H9 (cell line): Measurements from ENCODE around the gene GCAT. TPM values are rescaled to one million over a fixed set of nuclear protein-coding genes. Genes with fewer than 3 reads are reported as not detected.

ENCODE experiments used
- DNase-seq: peaks from one replicate; pipeline ENCODE4 v3.0.0-alpha.2; 2017
- H2AFZ ChIP-seq: one replicate; pipeline ENCODE4 v1.6.1; 2013; ENCODE audit warnings: mild to moderate bottlenecking, low read length, control low read depth, moderate library complexity
- H2AK5ac ChIP-seq: 2 replicates; pipeline ENCODE4 v1.6.1; 2013; ENCODE audit warnings: low read length, control low read depth, mixed read lengths; ENCODE audit not compliant: insufficient read length
- H2BK120ac ChIP-seq: one replicate; pipeline ENCODE4 v1.6.1; 2013; ENCODE audit warnings: low read depth, mild to moderate bottlenecking, low read length, control low read depth, inconsistent platforms; ENCODE audit not compliant: poor library complexity, severe bottlenecking
- H2BK12ac ChIP-seq: 2 replicates; pipeline ENCODE4 v1.6.1; 2013; ENCODE audit warnings: low read length, control low read depth, mixed read lengths, low read depth; ENCODE audit not compliant: insufficient read length
- H2BK15ac ChIP-seq: 2 replicates; pipeline ENCODE4 v1.6.1; 2013; ENCODE audit warnings: low read depth, low read length, control low read depth
- H2BK20ac ChIP-seq: one replicate; pipeline ENCODE4 v1.6.1; 2013; ENCODE audit warnings: low read depth, mild to moderate bottlenecking, low read length, control low read depth, inconsistent platforms; ENCODE audit not compliant: poor library complexity, severe bottlenecking
- H2BK5ac ChIP-seq: 2 replicates; pipeline ENCODE4 v1.6.1; 2013; ENCODE audit warnings: low read length, control low read depth, mixed read lengths; ENCODE audit not compliant: insufficient read length
- H3K14ac ChIP-seq: 2 replicates; pipeline ENCODE4 v1.6.1; 2013; ENCODE audit warnings: low read length, control low read depth; ENCODE audit not compliant: insufficient read depth
- H3K18ac ChIP-seq: 2 replicates; pipeline ENCODE4 v1.6.1; 2013; ENCODE audit warnings: low read depth, mild to moderate bottlenecking, mixed read lengths, low read length, control low read depth; ENCODE audit not compliant: insufficient read length
- H3K23ac ChIP-seq: 2 replicates; pipeline ENCODE4 v1.6.1; 2013; ENCODE audit warnings: low read length, control low read depth, mixed read lengths, low read depth; ENCODE audit not compliant: insufficient read length
- H3K23me2 ChIP-seq: 2 replicates; pipeline ENCODE4 v1.6.1; 2013; ENCODE audit warnings: low read depth, mild to moderate bottlenecking, mixed read lengths, low read length, control low read depth; ENCODE audit not compliant: insufficient read length, poor library complexity, severe bottlenecking
- H3K27ac ChIP-seq: 2 replicates; pipeline ENCODE4 v1.5.1; 2013; ENCODE audit warnings: low read length, control low read depth, mixed read lengths, low read depth; ENCODE audit not compliant: insufficient read length
- H3K27me3 ChIP-seq: 2 replicates; pipeline ENCODE4 v1.6.1; 2013; ENCODE audit warnings: low read length, control low read depth, inconsistent platforms; ENCODE audit not compliant: insufficient read depth
- H3K4ac ChIP-seq: 2 replicates; pipeline ENCODE4 v1.6.1; 2013; ENCODE audit warnings: low read depth, mild to moderate bottlenecking, control low read depth, inconsistent platforms, low read length, moderate library complexity
- H3K4me1 ChIP-seq: 2 replicates; pipeline ENCODE4 v1.6.1; 2013; ENCODE audit warnings: low read length, control low read depth, inconsistent platforms; ENCODE audit not compliant: insufficient read depth
- H3K4me2 ChIP-seq: 2 replicates; pipeline ENCODE4 v1.6.1; 2013; ENCODE audit warnings: low read length, control low read depth, mixed read lengths; ENCODE audit not compliant: insufficient read length, insufficient read depth
- H3K56ac ChIP-seq: 2 replicates; pipeline ENCODE4 v1.6.1; 2013; ENCODE audit warnings: low read depth, mild to moderate bottlenecking, mixed read lengths, low read length, control low read depth; ENCODE audit not compliant: insufficient read length
- H3K79me1 ChIP-seq: 2 replicates; pipeline ENCODE4 v1.6.1; 2013; ENCODE audit warnings: low read depth, mild to moderate bottlenecking, moderate library complexity, low read length, control low read depth, inconsistent platforms; ENCODE audit not compliant: insufficient read depth, poor library complexity, severe bottlenecking
- H3K79me2 ChIP-seq: 2 replicates; pipeline ENCODE4 v1.6.1; 2013; ENCODE audit warnings: low read length, control low read depth, inconsistent platforms; ENCODE audit not compliant: insufficient read depth
- H3K9ac ChIP-seq: 2 replicates; pipeline ENCODE4 v1.6.1; 2013; ENCODE audit warnings: low read length, control low read depth, mixed read lengths; ENCODE audit not compliant: insufficient read length; ENCODE audit errors: extremely low read depth
- H3K9me3 ChIP-seq: one replicate; pipeline ENCODE4 v1.6.1; 2013; ENCODE audit warnings: low read depth, low read length, inconsistent platforms; ENCODE audit not compliant: control insufficient read depth
- H3T11ph ChIP-seq: one replicate; pipeline ENCODE4 v1.6.1; 2013; ENCODE audit warnings: mild to moderate bottlenecking, low read length, control low read depth, inconsistent platforms
- H4K20me1 ChIP-seq: one replicate; pipeline ENCODE4 v1.6.1; 2013; ENCODE audit not compliant: control insufficient read depth, insufficient read length, insufficient read depth
- H4K5ac ChIP-seq: 2 replicates; pipeline ENCODE4 v1.6.1; 2013; ENCODE audit warnings: low read depth, mild to moderate bottlenecking, mixed read lengths, low read length, control low read depth; ENCODE audit not compliant: insufficient read length
- H4K8ac ChIP-seq: replicated peaks from 2 replicates; pipeline ENCODE4 v1.6.1; 2013; ENCODE audit warnings: low read length, control low read depth, mixed read lengths, low read depth; ENCODE audit not compliant: insufficient read length
- H4K91ac ChIP-seq: 2 replicates; pipeline ENCODE4 v1.6.1; 2013; ENCODE audit warnings: low read depth, mild to moderate bottlenecking, moderate library complexity, mixed read lengths, low read length, control low read depth; ENCODE audit not compliant: insufficient read length
- H3K27ac Mint-ChIP-seq, 3 experiments: 2 replicates in 2 of 3; 3 replicates in 1 of 3; pipeline ENCODE4 v1.8.0; 2020 to 2021; ENCODE audit warnings: mixed read lengths in 3 of 3, mild to moderate bottlenecking in 1 of 3, moderate library complexity in 1 of 3
- H3K27me3 Mint-ChIP-seq: 2 replicates; pipeline ENCODE4 v1.8.0; 2021; ENCODE audit warnings: low read depth, mild to moderate bottlenecking, moderate library complexity, mixed read lengths
- H3K36me3 Mint-ChIP-seq, 3 experiments: 2 replicates in 2 of 3; 3 replicates in 1 of 3; pipeline ENCODE4 v1.8.0; 2020 to 2021; ENCODE audit warnings: low read depth in 3 of 3, mixed read lengths in 3 of 3; ENCODE audit not compliant: insufficient read depth in 1 of 3
- H3K4me1 Mint-ChIP-seq, 2 experiments: 2 replicates each; pipeline ENCODE4 v1.8.0; 2020; ENCODE audit warnings: mixed read lengths in 2 of 2
- H3K4me3 Mint-ChIP-seq, 2 experiments: 2 replicates in 1 of 2; 3 replicates in 1 of 2; pipeline ENCODE4 v1.8.0; 2020 to 2021; ENCODE audit warnings: mild to moderate bottlenecking in 2 of 2, mixed read lengths in 2 of 2, moderate library complexity in 1 of 2
- H3K9me3 Mint-ChIP-seq, 2 experiments: 2 replicates in 1 of 2; 3 replicates in 1 of 2; pipeline ENCODE4 v1.8.0; 2020; ENCODE audit warnings: mild to moderate bottlenecking in 2 of 2, mixed read lengths in 2 of 2, moderate library complexity in 1 of 2
- CTCF ChIP-seq: fragments of 200-600 bp; sonication (generic); conservative IDR thresholded peaks from 3 replicates; pipeline ENCODE4 v1.8.0; 2021; ENCODE audit warnings: antibody characterized with exemption, mild to moderate bottlenecking
- WGBS: extraction: QIAGEN DNeasy Blood & Tissue Kit; methylation state at CpG from one replicate; pipeline ENCODE4 v1.1.7; 2013; ENCODE audit warnings: missing lambda C conversion rate, low lambda C conversion rate, mixed read lengths; ENCODE audit not compliant: insufficient read length; ENCODE audit errors: extremely low coverage; 5-methylcytosine and 5-hydroxymethylcytosine counted together
- total RNA-seq: library from RNA; stranded (reverse); gene quantifications from 2 replicates; pipeline ENCODE4 v1.2.1, GENCODE V29; 2021

GCAT gene
- total RNA-seq, 1 experiment from 2014 or later = 26.9 TPM

DNA sequence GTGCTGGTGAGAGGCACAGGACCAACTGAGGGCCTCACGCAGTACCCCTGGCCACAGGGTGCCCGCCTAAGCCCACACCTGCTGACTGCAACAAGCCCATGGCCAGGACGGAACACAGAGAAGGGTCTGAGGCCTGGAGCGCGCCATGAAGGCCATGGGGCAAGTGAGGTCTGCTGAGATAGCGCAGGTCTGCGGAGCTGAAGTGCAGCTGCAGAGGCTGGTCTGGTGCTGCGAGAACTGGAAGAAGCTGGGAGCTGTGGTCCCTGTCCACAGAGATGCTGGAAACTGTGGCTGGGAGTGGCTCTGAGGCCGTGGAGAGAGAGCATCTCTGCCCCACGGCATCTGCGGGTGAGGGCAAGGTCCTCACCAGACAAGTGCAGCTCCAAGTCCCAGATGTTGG lies 23.7 kb downstream of the GCAT start:
- no peak overlapping the region for H4K8ac ChIP-seq
- no peaks in the 10 kb centered on the region for H3K4me1 Mint-ChIP-seq
- no peak overlapping the region for H3T11ph ChIP-seq
- H3K23me2 ChIP-seq = no peaks in the 10 kb centered on the region
- H2BK15ac ChIP-seq = no peak overlapping the region
- no peak overlapping the region for H3K18ac ChIP-seq
- no peaks in the 10 kb centered on the region for H3K79me1 ChIP-seq
- no peak overlapping the region for H3K56ac ChIP-seq
- H2BK12ac ChIP-seq = no peak overlapping the region
- no peak overlapping the region for H3K4me2 ChIP-seq
- H4K91ac ChIP-seq = no peak overlapping the region
- H3K9me3 ChIP-seq = no peaks in the 10 kb centered on the region
- H2BK20ac ChIP-seq = no peak overlapping the region
- no peak overlapping the region for H2BK120ac ChIP-seq
- H3K9ac ChIP-seq = no peak overlapping the region
- TF ChIP-seq CTCF = no peak
- H3K36me3 Mint-ChIP-seq = peaks cover 6 to 33% (median 28%) of the 10 kb centered on the region in 3 experiments; a peak in 5 of 7 replicates
- WGBS = no CpG with 5 or more reads among the region's 11 CpGs
- no peak overlapping the region for H3K27ac ChIP-seq
- no peaks in the 10 kb centered on the region for H3K79me2 ChIP-seq
- no peak for DNase-seq
- no peak overlapping the region for H4K5ac ChIP-seq
- no peak overlapping the region for H3K23ac ChIP-seq
- no peak overlapping the region for H3K27ac Mint-ChIP-seq
- H3K27me3 Mint-ChIP-seq = peaks cover 3% of the 10 kb centered on the region
- H3K9me3 Mint-ChIP-seq = no peaks in the 10 kb centered on the region
- no peak overlapping the region for H3K4me3 Mint-ChIP-seq
- H3K14ac ChIP-seq = no peak overlapping the region
- H3K4me1 ChIP-seq = no peaks in the 10 kb centered on the region
- H3K4ac ChIP-seq = no peak overlapping the region
- H2BK5ac ChIP-seq = no peak overlapping the region
- H2AFZ ChIP-seq = no peak overlapping the region
- H4K20me1 ChIP-seq = no peaks in the 10 kb centered on the region
- no peaks in the 10 kb centered on the region for H3K27me3 ChIP-seq
- no peak overlapping the region for H2AK5ac ChIP-seq
